NCI-H526 treated with DMSO at 0.1 percent for 48 hours (cell line): ENCODE measurements around the gene PRF1.
A peak's percentile ranks its signal among the peaks of the same experiment; 100 is the strongest.
"Not testable (repeated sequence)": the region's sequence is repeated elsewhere in the genome, so short reads cannot be mapped to it uniquely, and the experiment has no call there.

Experiments
- DNase-seq: peaks from one replicate; lab custom pipeline; 2025; lab: John Stamatoyannopoulos, UW

PRF1 gene

GRCh38 chr10:70602665-70603448 lies at the start of gene PRF1:
PRF1 (minus strand) TSS chr10:70602741; CDS start chr10:70600902, 1,839 bp downstream.
- DNase-seq = no peak

GRCh38 chr10:70651661-70652060 lies 49.1 kb upstream of the PRF1 start:
- no peak for DNase-seq

GRCh38 chr10:70650718-70651117 lies 48.2 kb upstream of the PRF1 start:
- DNase-seq = no peak

GRCh38 chr10:70650104-70650503 lies 47.6 kb upstream of the PRF1 start:
- DNase-seq = no peak

- DNase-seq = no peak
Observed at GRCh38 chr10:70649526-70649925, 47.0 kb upstream of the PRF1 start.

- no peak for DNase-seq
Observed at GRCh38 chr10:70648427-70648826, 45.9 kb upstream of the PRF1 start.

- DNase-seq = no peak
Observed at GRCh38 chr10:70647086-70647485, 44.5 kb upstream of the PRF1 start.

GRCh38 chr10:70644959-70645358 lies 42.4 kb upstream of the PRF1 start:
- DNase-seq = not testable (repeated sequence)

- not testable (repeated sequence) for DNase-seq
Observed at GRCh38 chr10:70643272-70643671, 40.7 kb upstream of the PRF1 start.

- DNase-seq = not testable (repeated sequence)
Observed at GRCh38 chr10:70639640-70640383, 37.3 kb upstream of the PRF1 start.

GRCh38 chr10:70634515-70634914 lies 32.0 kb upstream of the PRF1 start:
- DNase-seq = not testable (repeated sequence)

- no peak for DNase-seq
Observed at GRCh38 chr10:70634011-70634410, 31.5 kb upstream of the PRF1 start.

- DNase-seq = not testable (repeated sequence)
Observed at GRCh38 chr10:70631735-70632134, 29.2 kb upstream of the PRF1 start.

GRCh38 chr10:70629338-70629737 lies 26.8 kb upstream of the PRF1 start:
- DNase-seq = no peak

GRCh38 chr10:70626056-70626455 lies 23.5 kb upstream of the PRF1 start:
- DNase-seq = no peak

- DNase-seq = no peak
Observed at GRCh38 chr10:70622981-70623844, 20.7 kb upstream of the PRF1 start.

GRCh38 chr10:70622541-70622940 lies 20.0 kb upstream of the PRF1 start:
- DNase-seq = no peak

- DNase-seq = no peak
Observed at GRCh38 chr10:70621503-70622078, 19.1 kb upstream of the PRF1 start.

GRCh38 chr10:70620020-70620289 lies 17.4 kb upstream of the PRF1 start:
- DNase-seq = no peak

- peak; percentile 7 for DNase-seq
Observed at GRCh38 chr10:70619271-70620019, 16.9 kb upstream of the PRF1 start.

GRCh38 chr10:70618663-70619062 lies 16.1 kb upstream of the PRF1 start:
- DNase-seq = no peak
